ENCODE results near the gene GNG12. TPM values are rescaled to one million over a fixed set of nuclear protein-coding genes. Genes with fewer than 3 reads are reported as not detected.

Gene GNG12
- total RNA-seq, 1 experiment from 2014 or later = 102 TPM

- no peaks in the 10 kb centered on the region for H3K79me2 ChIP-seq (ENCODE audit: low read depth)
- no peaks in the 10 kb centered on the region for H3K4me1 ChIP-seq (replicated peaks; ENCODE audit: insufficient read depth)
- no peaks in the 10 kb centered on the region for H3K27me3 ChIP-seq (ENCODE audit: insufficient read depth, low read depth)
- H3K9me3 ChIP-seq (ENCODE audit: insufficient read depth, low read depth) = no peaks in the 10 kb centered on the region
- H4K20me1 ChIP-seq (ENCODE audit: insufficient read depth) = no peaks in the 10 kb centered on the region
- no peaks in the 10 kb centered on the region for H3K9me2 ChIP-seq (ENCODE audit: insufficient read depth)
- ChIA-PET CTCF (no interaction called here), POLR2A (ENCODE audit: unreplicated experiment) (no interaction called here)
- no peak for DNase-seq
- H3K36me3 ChIP-seq (ENCODE audit: low read depth) = no peaks in the 10 kb centered on the region
- intact Hi-C loops (cut with micrococcal nuclease; ENCODE audit: unreplicated experiment) = no loop called here
- TF ChIP-seq CTCF (conservative IDR thresholded peaks at IDR 0.05) (no peak), EZH2 (IDR thresholded peaks at IDR 0.05; ENCODE audit: low read depth) (no peak)
- no peak overlapping the region for H2AFZ ChIP-seq
- H3K27ac ChIP-seq = no peak overlapping the region
- H3K4me2 ChIP-seq = no peak overlapping the region
- H3K4me3 ChIP-seq = no peak overlapping the region
- H3F3A ChIP-seq (ENCODE audit: insufficient read depth, low read depth) = no peaks in the 10 kb centered on the region
- BruUV-seq (replicated peaks) = no TSS peak
Observed at GRCh38 chr1:67861856-67862516, 28.7 kb upstream of the GNG12 start.

GRCh38 chr1:67860776-67861175 is 27.5 kb upstream of the GNG12 start:
- Histone ChIP-seq H3K4me1 (replicated peaks; ENCODE audit: insufficient read depth) (no peaks in the 10 kb centered on the region), H3F3A (ENCODE audit: insufficient read depth, low read depth) (no peaks in the 10 kb centered on the region), H3K4me2 (no peak overlapping the region), H3K4me3 (no peak overlapping the region), H4K20me1 (ENCODE audit: insufficient read depth) (no peaks in the 10 kb centered on the region), H3K9me3 (ENCODE audit: insufficient read depth, low read depth) (no peaks in the 10 kb centered on the region), H3K79me2 (ENCODE audit: low read depth) (no peaks in the 10 kb centered on the region), H3K9me2 (ENCODE audit: insufficient read depth) (no peaks in the 10 kb centered on the region), H2AFZ (no peak overlapping the region), H3K27me3 (ENCODE audit: insufficient read depth, low read depth) (no peaks in the 10 kb centered on the region), H3K36me3 (ENCODE audit: low read depth) (no peaks in the 10 kb centered on the region), H3K27ac (no peak overlapping the region)
- ChIA-PET CTCF (no interaction called here), POLR2A (ENCODE audit: unreplicated experiment) (interaction anchor here (0.5 kb wide), 1 partner anchor 13 kb away, joined by 4 read pairs; no protein-coding TSS in a partner anchor)
- no peak for DNase-seq
- intact Hi-C loops (cut with micrococcal nuclease; ENCODE audit: unreplicated experiment) = no loop called here
- no peak for TF ChIP-seq EZH2 (IDR thresholded peaks at IDR 0.05; ENCODE audit: low read depth)
- no TSS peak for BruUV-seq (replicated peaks)

GRCh38 chr1:67856921-67857320 is 23.7 kb upstream of the GNG12 start:
- no peak for DNase-seq
- Histone ChIP-seq H3K4me3 (no peak overlapping the region), H2AFZ (no peak overlapping the region), H3K27ac (no peak overlapping the region), H3K4me2 (no peak overlapping the region), H3K9me2 (ENCODE audit: insufficient read depth) (no peaks in the 10 kb centered on the region), H4K20me1 (ENCODE audit: insufficient read depth) (no peaks in the 10 kb centered on the region), H3K9me3 (ENCODE audit: insufficient read depth, low read depth) (no peaks in the 10 kb centered on the region), H3K27me3 (ENCODE audit: insufficient read depth, low read depth) (no peaks in the 10 kb centered on the region), H3K36me3 (ENCODE audit: low read depth) (no peaks in the 10 kb centered on the region), H3F3A (ENCODE audit: insufficient read depth, low read depth) (no peaks in the 10 kb centered on the region), H3K79me2 (ENCODE audit: low read depth) (no peaks in the 10 kb centered on the region), H3K4me1 (replicated peaks; ENCODE audit: insufficient read depth) (no peaks in the 10 kb centered on the region)
- intact Hi-C loops (cut with micrococcal nuclease; ENCODE audit: unreplicated experiment) = no loop called here
- TF ChIP-seq CTCF (conservative IDR thresholded peaks at IDR 0.05) (no peak), EZH2 (IDR thresholded peaks at IDR 0.05; ENCODE audit: low read depth) (no peak)
- CTCF ChIA-PET = interaction anchor here (0.8 kb wide), 1 partner anchor 10 kb away, joined by 3 read pairs; no protein-coding TSS in a partner anchor
- no TSS peak for BruUV-seq (replicated peaks)
- POLR2A ChIA-PET (ENCODE audit: unreplicated experiment) = interaction anchor here (0.8 kb wide), 1 partner anchor 167 kb away, joined by 4 read pairs; no protein-coding TSS in a partner anchor

- H3K36me3 ChIP-seq (ENCODE audit: low read depth) = no peaks in the 10 kb centered on the region
- no peaks in the 10 kb centered on the region for H4K20me1 ChIP-seq (ENCODE audit: insufficient read depth)
- no peak overlapping the region for H3K27ac ChIP-seq
- intact Hi-C loops (cut with micrococcal nuclease; ENCODE audit: unreplicated experiment) = no loop called here
- H3K9me2 ChIP-seq (ENCODE audit: insufficient read depth) = no peaks in the 10 kb centered on the region
- no TSS peak for BruUV-seq (replicated peaks)
- no peak overlapping the region for H3K4me2 ChIP-seq
- no peaks in the 10 kb centered on the region for H3K79me2 ChIP-seq (ENCODE audit: low read depth)
- H3K27me3 ChIP-seq (ENCODE audit: insufficient read depth, low read depth) = no peaks in the 10 kb centered on the region
- H3K9me3 ChIP-seq (ENCODE audit: insufficient read depth, low read depth) = no peaks in the 10 kb centered on the region
- ChIA-PET CTCF (no interaction called here), POLR2A (ENCODE audit: unreplicated experiment) (no interaction called here)
- H3K4me1 ChIP-seq (replicated peaks; ENCODE audit: insufficient read depth) = peaks cover 2% of the 10 kb centered on the region
- H3K4me3 ChIP-seq = no peak overlapping the region
- TF ChIP-seq CTCF (conservative IDR thresholded peaks at IDR 0.05) (no peak), EZH2 (IDR thresholded peaks at IDR 0.05; ENCODE audit: low read depth) (no peak)
- no peak overlapping the region for H2AFZ ChIP-seq
- H3F3A ChIP-seq (ENCODE audit: insufficient read depth, low read depth) = no peaks in the 10 kb centered on the region
- no peak for DNase-seq
Observed at GRCh38 chr1:67855961-67856360, 22.7 kb upstream of the GNG12 start.

All from PC-9 (cell line).